H1 (cell line): ENCODE results near the gene ELOVL3. TPM values are rescaled to one million over a fixed set of nuclear protein-coding genes. Genes with fewer than 3 reads are reported as not detected.

Experiments used
- CTCF ChIA-PET: fragments of 300-600 bp; sonication (Branson Sonifier 250); formaldehyde crosslinking; loops from one replicate; lab custom pipeline; 2021; ENCODE audit not compliant: partially characterized antibody; lab: Charles Lee
- POLR2A ChIA-PET: fragments of 300-600 bp; sonication (Branson Sonifier 250); formaldehyde crosslinking; loops from one replicate; lab custom pipeline; 2021; ENCODE audit warnings: inconsistent platforms; ENCODE audit not compliant: partially characterized antibody; lab: Charles Lee
- DNase-seq, 2 experiments: peaks; one replicate each; pipeline versions ENCODE4 v3.0.0 to v3.0.0-alpha.2; 2010 to 2022; ENCODE audit warnings: low spot score in 2 of 2, low read depth in 1 of 2, mixed read lengths in 1 of 2
- FAIRE-seq: peaks from 2 replicates; lab custom pipeline; 2011; peaks lifted over from hg19 to GRCh38; lab: Jason Lieb, UNC
- H2AFZ ChIP-seq: 2 replicates; pipeline ENCODE4 v1.8.1; 2012; ENCODE audit warnings: low read length, inconsistent platforms
- H2AK5ac ChIP-seq: 2 replicates; pipeline ENCODE4 v1.6.1; 2013; ENCODE audit warnings: low read depth, low read length
- H2BK120ac ChIP-seq: replicated peaks from 2 replicates; pipeline ENCODE3; 2013; ENCODE audit warnings: low read depth, low read length, inconsistent platforms
- H2BK12ac ChIP-seq: 2 replicates; pipeline ENCODE4 v1.6.1; 2013; ENCODE audit warnings: low read depth, low read length
- H2BK15ac ChIP-seq: 2 replicates; pipeline ENCODE4 v1.6.1; 2013; ENCODE audit warnings: low read length
- H2BK20ac ChIP-seq: 2 replicates; pipeline ENCODE4 v1.6.1; 2013; ENCODE audit warnings: low read length
- H2BK5ac ChIP-seq: 2 replicates; pipeline ENCODE4 v1.6.1; 2013; ENCODE audit warnings: low read depth, low read length
- H3K14ac ChIP-seq: 2 replicates; pipeline ENCODE4 v1.6.1; 2013; ENCODE audit warnings: inconsistent platforms; ENCODE audit not compliant: insufficient read length
- H3K18ac ChIP-seq: 2 replicates; pipeline ENCODE4 v1.6.1; 2013; ENCODE audit warnings: low read length; ENCODE audit errors: extremely low read depth
- H3K23ac ChIP-seq: 2 replicates; pipeline ENCODE4 v1.6.1; 2013; ENCODE audit warnings: inconsistent platforms; ENCODE audit not compliant: insufficient read length
- H3K23me2 ChIP-seq: 2 replicates; pipeline ENCODE4 v1.6.1; 2013; ENCODE audit warnings: low read depth, low read length
- H3K27ac ChIP-seq: 2 replicates; pipeline ENCODE4 v1.6.1; 2011; ENCODE audit warnings: low read depth, low read length, inconsistent platforms
- H3K27me3 ChIP-seq, 4 experiments: replicated peaks in 1 of 4; 1 replicate in 1 of 4; 2 replicates in 3 of 4; pipeline versions ENCODE4 v1.6.1 to v1.8.1; 2011 to 2013; ENCODE audit warnings: low read length in 3 of 4, mild to moderate bottlenecking in 3 of 4, inconsistent platforms in 2 of 4, mixed read lengths in 2 of 4, moderate library complexity in 1 of 4; ENCODE audit not compliant: control insufficient read depth in 3 of 4, insufficient read depth in 3 of 4; ENCODE audit errors: extremely low read depth in 1 of 4
- H3K36me3 ChIP-seq, 4 experiments: 2 replicates each; pipeline versions ENCODE4 v1.6.1 to v1.8.1; 2011 to 2013; ENCODE audit warnings: mild to moderate bottlenecking in 4 of 4, low read length in 3 of 4, moderate library complexity in 2 of 4, control low read depth in 1 of 4, inconsistent platforms in 1 of 4; ENCODE audit not compliant: insufficient read depth in 4 of 4, control insufficient read depth in 2 of 4
- H3K4ac ChIP-seq: replicated peaks from 2 replicates; pipeline ENCODE3; 2013; ENCODE audit warnings: low read length, low read depth, mixed read lengths, inconsistent platforms; ENCODE audit not compliant: insufficient read length
- H3K4me1 ChIP-seq, 4 experiments: replicated peaks in 1 of 4; 1 replicate in 1 of 4; 2 replicates in 3 of 4; pipeline versions ENCODE4 v1.6.1 to v1.8.1; 2011 to 2013; ENCODE audit warnings: low read length in 3 of 4, inconsistent platforms in 2 of 4, mixed read lengths in 1 of 4; ENCODE audit not compliant: insufficient read depth in 4 of 4, control insufficient read depth in 3 of 4
- H3K4me2 ChIP-seq, 2 experiments: 2 replicates each; pipeline versions ENCODE4 v1.6.1 to v1.8.1; 2011 to 2013; ENCODE audit warnings: low read depth in 2 of 2, low read length in 2 of 2, control low read depth in 1 of 2, inconsistent platforms in 1 of 2, mild to moderate bottlenecking in 1 of 2; ENCODE audit not compliant: insufficient read depth in 1 of 2
- H3K4me3 ChIP-seq, 4 experiments: fragments of 200-600, 300-600 bp in 1 of 4; sonication (generic), shearing (Covaris generic), sonication (Bioruptor Twin) in 1 of 4; 2 replicates each; pipeline versions ENCODE4 v1.5.1 to v1.8.1; 2011 to 2016; ENCODE audit warnings: low read length in 4 of 4, low read depth in 3 of 4, control low read depth in 2 of 4, inconsistent platforms in 2 of 4, mild to moderate bottlenecking in 2 of 4, mixed read lengths in 1 of 4, moderate library complexity in 1 of 4; ENCODE audit not compliant: insufficient read depth in 2 of 4; ENCODE audit errors: extremely low read depth in 1 of 4
- H3K56ac ChIP-seq: replicated peaks from 2 replicates; pipeline ENCODE3; 2013; ENCODE audit warnings: low read depth, mild to moderate bottlenecking, mixed read lengths, low read length, inconsistent platforms; ENCODE audit not compliant: insufficient read length
- H3K79me1 ChIP-seq: 2 replicates; pipeline ENCODE4 v1.6.1; 2013; ENCODE audit warnings: low read depth, low read length, control low read depth
- H3K79me2 ChIP-seq, 2 experiments: 2 replicates each; pipeline versions ENCODE4 v1.6.1 to v1.8.1; 2012 to 2013; ENCODE audit warnings: low read length in 2 of 2, mild to moderate bottlenecking in 2 of 2, inconsistent platforms in 1 of 2; ENCODE audit not compliant: insufficient read depth in 2 of 2, control insufficient read depth in 1 of 2
- H3K9ac ChIP-seq, 4 experiments: replicated peaks in 1 of 4; 1 replicate in 1 of 4; 2 replicates in 3 of 4; pipeline versions ENCODE4 v1.6.1 to v1.8.1; 2011 to 2013; ENCODE audit warnings: low read depth in 3 of 4, low read length in 3 of 4, control low read depth in 2 of 4, mild to moderate bottlenecking in 2 of 4, moderate library complexity in 2 of 4, inconsistent platforms in 1 of 4; ENCODE audit errors: extremely low read depth in 1 of 4
- H3K9me3 ChIP-seq, 2 experiments: 2 replicates each; pipeline versions ENCODE4 v1.6.1 to v1.8.1; 2012 to 2013; ENCODE audit warnings: mild to moderate bottlenecking in 2 of 2, moderate library complexity in 2 of 2, control low read depth in 1 of 2, inconsistent platforms in 1 of 2, low read depth in 1 of 2, low read length in 1 of 2, mixed read lengths in 1 of 2; ENCODE audit not compliant: insufficient read depth in 2 of 2
- H4K20me1 ChIP-seq, 2 experiments: replicated peaks in 1 of 2; 2 replicates each; pipeline versions ENCODE3 to v1.8.1; 2011 to 2013; ENCODE audit warnings: inconsistent platforms in 2 of 2, low read length in 2 of 2, mild to moderate bottlenecking in 1 of 2; ENCODE audit not compliant: insufficient read depth in 2 of 2, control insufficient read depth in 1 of 2
- H4K5ac ChIP-seq: 2 replicates; pipeline ENCODE4 v1.6.1; 2013; ENCODE audit warnings: low read length, low read depth, mixed read lengths, inconsistent platforms; ENCODE audit not compliant: insufficient read length
- H4K8ac ChIP-seq: 2 replicates; pipeline ENCODE4 v1.8.0; 2013; ENCODE audit warnings: mild to moderate bottlenecking, moderate library complexity, low read length, inconsistent platforms; ENCODE audit not compliant: insufficient read depth; ENCODE audit errors: extremely low read depth
- H4K91ac ChIP-seq: replicated peaks from 2 replicates; pipeline ENCODE3; 2013; ENCODE audit warnings: low read length, mixed read lengths, inconsistent platforms; ENCODE audit not compliant: insufficient read length
- EGR1 ChIP-seq: IDR thresholded peaks from 2 replicates; pipeline ENCODE4 v1.6.1; 2011; ENCODE audit warnings: low read depth, low read length, borderline replicate concordance
- WGBS, 2 experiments: shearing (Covaris generic) in 1 of 2; methylation state at CpG; one replicate each; pipeline versions ENCODE4 v1.1.6 to v1.1.7; 2013 to 2015; ENCODE audit warnings: low lambda C conversion rate in 2 of 2, mixed read lengths in 2 of 2, inconsistent platforms in 1 of 2, low coverage in 1 of 2, missing lambda C conversion rate in 1 of 2; ENCODE audit not compliant: insufficient replicate concordance in 2 of 2, insufficient coverage in 1 of 2, insufficient read length in 1 of 2; ENCODE audit errors: extremely low coverage in 1 of 2, missing lambda C conversion rate in 1 of 2; 5-methylcytosine and 5-hydroxymethylcytosine counted together
- polyA plus RNA-seq, 7 experiments: library from polyadenylated mRNA; depleted of rRNA in 3 of 7; stranded (reverse) in 5 of 7; unstranded in 2 of 7; fragments of >200 nt in 5 of 7; fragments of 200-250 nt in 2 of 7; gene quantifications; 1 replicate in 5 of 7; 2 replicates in 1 of 7; 4 replicates in 1 of 7; pipeline versions ENCODE4 v1.2.1 to v1.2.3, GENCODE V29; 2011 to 2013; ENCODE audit warnings: missing spikeins in 2 of 7, mixed read lengths in 2 of 7
- total RNA-seq: library from RNA; stranded (reverse); fragmentation: NEBNext Ultra II Directional; extraction: Animal tissue kit (Norgen Biotek cat#: 25700); gene quantifications from 2 replicates; pipeline ENCODE4 v1.2.1, GENCODE V29; 2021

Gene ELOVL3
- total and polyA plus RNA-seq, 2 of the 8 experiments (the other 6 are each of a cell fraction or from before 2014, with no cell fraction given), result 0.27 TPM; not detected in 1

GRCh38 chr10:102188298-102188940, 37.7 kb upstream of the ELOVL3 start:
- Histone ChIP-seq H4K5ac (no peak overlapping the region), H3K27me3 (no peaks in the 10 kb centered on the region; a peak in 1 of 7 replicates), H3K4ac (no peak overlapping the region), H3K36me3 (no peaks in the 10 kb centered on the region), H3K9ac (no peak overlapping the region), H3K4me1 (no peaks in the 10 kb centered on the region), H3K4me2 (no peak overlapping the region), H2BK20ac (no peak overlapping the region), H3K56ac (no peak overlapping the region), H3K14ac (no peak overlapping the region), H2BK12ac (no peak overlapping the region), H2BK5ac (no peak overlapping the region), H2BK120ac (no peak overlapping the region), H2AFZ (peak overlapping the region; percentile 6; the same call in 1 of the 2 replicates), H3K9me3 (peaks cover 27 to 34% of the 10 kb centered on the region in 2 experiments), H4K20me1 (no peaks in the 10 kb centered on the region), H3K23me2 (no peaks in the 10 kb centered on the region), H4K8ac (no peak overlapping the region; the same call in 1 of the 2 replicates), H2BK15ac (no peak overlapping the region), H3K79me2 (no peaks in the 10 kb centered on the region), H3K23ac (no peak overlapping the region), H3K4me3 (no peak overlapping the region), H3K79me1 (no peaks in the 10 kb centered on the region), H3K18ac (no peak overlapping the region), H2AK5ac (no peak overlapping the region), H4K91ac (no peak overlapping the region), H3K27ac (no peak overlapping the region)
- CTCF ChIA-PET, result interaction anchor here (0.9 to 1.4 kb wide), 4 partner anchors 9 to 117 kb away, joined by 3 to 4 read pairs (median 3); no protein-coding TSS in a partner anchor
- 81% methylated on average over 3 of the region's 3 CpGs; no CpG with 5 or more reads in 1 of the 2 experiments for WGBS, 2 experiments
- FAIRE-seq, result no peak
- TF ChIP-seq EGR1, result no peak
- POLR2A ChIA-PET, result interaction anchor here (1.1 kb wide), 1 partner anchor 37 kb away, joined by 5 read pairs; no protein-coding TSS in a partner anchor
- no peak for DNase-seq
